HG03460 (cell line): ENCODE results near the gene FST.

Experiments
- ATAC-seq: cut with Tn5 transposase; IDR thresholded peaks from one replicate; pipeline ENCODE4 v1.9.1; 2021; ENCODE audit not compliant: unreplicated experiment

Gene FST, protein sequence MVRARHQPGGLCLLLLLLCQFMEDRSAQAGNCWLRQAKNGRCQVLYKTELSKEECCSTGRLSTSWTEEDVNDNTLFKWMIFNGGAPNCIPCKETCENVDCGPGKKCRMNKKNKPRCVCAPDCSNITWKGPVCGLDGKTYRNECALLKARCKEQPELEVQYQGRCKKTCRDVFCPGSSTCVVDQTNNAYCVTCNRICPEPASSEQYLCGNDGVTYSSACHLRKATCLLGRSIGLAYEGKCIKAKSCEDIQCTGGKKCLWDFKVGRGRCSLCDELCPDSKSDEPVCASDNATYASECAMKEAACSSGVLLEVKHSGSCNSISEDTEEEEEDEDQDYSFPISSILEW

DNA sequence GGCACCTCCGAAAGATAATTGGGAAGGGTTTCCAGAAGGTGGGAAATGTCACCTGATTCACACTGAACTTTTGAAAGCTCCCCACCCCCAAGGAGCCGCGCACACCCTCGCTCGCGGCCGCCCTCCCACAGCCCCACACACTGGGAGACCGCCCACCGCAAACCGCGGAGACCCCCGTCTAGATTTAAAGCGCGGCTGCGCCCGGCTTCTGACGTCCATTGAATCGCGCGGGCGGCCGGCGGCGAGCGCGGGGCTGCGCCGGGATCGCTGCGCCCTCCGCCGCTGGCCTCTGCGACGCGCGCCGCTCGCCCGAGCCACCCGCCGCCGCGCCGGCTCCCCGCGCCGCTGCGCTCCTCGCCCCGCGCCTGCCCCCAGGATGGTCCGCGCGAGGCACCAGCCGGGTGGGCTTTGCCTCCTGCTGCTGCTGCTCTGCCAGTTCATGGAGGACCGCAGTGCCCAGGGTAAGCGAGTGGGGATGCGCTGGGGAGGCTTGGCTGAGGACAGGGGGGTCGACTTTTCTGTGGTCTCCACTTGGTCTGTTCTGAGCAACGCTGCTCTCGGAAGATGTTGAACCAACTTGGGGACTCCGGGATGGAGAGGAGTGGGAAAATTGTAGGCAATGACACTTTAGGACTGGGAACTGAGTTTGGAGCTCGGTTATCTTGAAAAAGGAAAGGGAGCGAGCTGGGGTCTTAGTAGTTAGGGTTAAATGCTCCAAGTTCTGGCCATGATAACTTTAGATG lies at the start of gene FST:
TSS of gene FST (plus strand) at position 214 of the 743 bp plus-strand sequence. CDS start at position 377, 163 bp downstream.
- ATAC-seq: no peak

DNA sequence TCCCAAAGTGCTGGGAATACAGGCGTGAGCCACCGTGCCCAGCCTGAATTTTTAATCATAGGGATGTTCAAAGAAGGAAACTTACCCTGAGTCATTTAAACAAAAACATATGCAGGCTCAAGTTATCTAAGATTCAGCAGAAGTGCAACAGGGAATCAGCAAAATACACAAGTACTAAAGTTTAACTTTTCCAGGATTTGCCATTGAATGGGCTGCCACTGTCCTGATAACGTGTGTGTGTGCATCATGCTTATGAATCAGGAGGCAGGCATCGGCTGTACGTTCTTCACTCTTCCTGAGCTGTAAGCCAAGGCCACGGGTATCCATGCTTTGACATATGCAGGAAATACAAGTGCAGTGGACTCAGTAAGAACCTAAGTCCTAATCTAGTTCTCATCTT lies 48.8 kb upstream of the FST start:
- ATAC-seq: no peak

DNA sequence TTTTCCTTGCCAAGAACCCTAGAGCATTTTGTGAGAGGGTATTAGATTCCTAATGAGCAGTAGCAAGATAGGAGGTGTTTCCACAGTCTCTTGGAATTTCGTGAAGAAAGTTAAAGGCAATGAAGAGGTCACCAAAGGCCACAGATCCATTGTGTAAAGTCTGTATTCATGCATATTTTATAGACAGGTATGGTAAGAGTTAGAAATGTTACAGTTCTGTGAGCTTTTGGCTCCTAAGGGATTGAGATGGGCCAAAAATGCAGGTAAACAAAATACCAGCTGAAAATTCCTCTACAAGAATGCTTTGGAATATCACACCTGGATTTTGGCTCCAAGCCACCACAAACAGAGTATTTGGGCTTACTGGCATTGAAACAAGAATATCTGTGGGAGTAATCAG lies 47.4 kb upstream of the FST start:
- ATAC-seq: no peak

DNA sequence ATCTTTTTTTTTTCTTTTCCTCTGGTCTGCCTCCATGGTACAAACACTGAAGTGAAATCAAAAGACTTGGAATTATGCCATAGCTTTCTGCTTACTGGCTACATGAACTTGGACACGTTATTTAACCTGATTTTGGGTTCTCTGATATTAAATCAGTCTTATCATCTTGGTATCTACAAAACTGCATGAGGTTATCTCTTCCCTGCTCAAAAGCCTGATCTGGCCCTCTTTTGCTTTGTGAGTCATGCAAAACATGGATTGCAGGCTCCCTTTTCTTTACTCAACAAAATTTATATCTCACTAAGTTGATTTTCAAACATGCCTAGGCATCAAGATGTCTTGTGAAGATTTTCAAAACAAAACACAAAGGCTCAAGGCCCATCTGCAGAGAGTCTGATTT lies 45.9 kb upstream of the FST start:
- no peak for ATAC-seq

DNA sequence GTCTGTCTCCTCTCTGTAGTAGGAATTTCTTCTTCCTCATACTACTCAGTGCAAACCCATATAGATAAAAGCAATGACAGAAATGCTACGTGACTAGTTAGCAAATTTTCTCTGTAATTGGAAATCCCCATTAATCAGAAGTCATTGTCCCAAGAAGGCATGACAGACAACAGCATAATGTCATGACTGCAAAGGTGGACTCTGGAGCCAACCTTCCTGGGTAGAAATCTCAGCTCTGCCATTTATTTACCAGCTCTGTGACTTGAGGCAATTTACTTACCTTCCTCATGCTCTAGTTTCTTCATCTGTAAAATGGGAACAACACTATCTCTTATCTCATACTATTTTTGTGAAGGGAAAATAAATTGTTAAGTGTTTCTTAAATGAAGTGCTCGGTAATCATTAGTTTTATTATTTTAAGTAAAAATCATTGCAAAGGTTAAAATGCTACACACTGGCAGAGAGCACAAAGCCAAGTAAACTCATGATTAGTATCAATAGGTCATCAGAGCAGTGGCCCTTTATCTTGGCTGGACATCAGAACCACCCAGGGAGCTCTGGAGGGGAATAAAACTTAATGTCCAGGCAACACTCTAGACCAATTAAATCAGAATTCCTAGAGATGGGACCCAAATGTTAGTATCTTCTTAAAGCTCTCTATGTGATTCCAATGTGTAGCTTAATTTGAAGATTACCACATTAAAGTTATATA lies 43.8 kb upstream of the FST start:
- ATAC-seq: no peak

DNA sequence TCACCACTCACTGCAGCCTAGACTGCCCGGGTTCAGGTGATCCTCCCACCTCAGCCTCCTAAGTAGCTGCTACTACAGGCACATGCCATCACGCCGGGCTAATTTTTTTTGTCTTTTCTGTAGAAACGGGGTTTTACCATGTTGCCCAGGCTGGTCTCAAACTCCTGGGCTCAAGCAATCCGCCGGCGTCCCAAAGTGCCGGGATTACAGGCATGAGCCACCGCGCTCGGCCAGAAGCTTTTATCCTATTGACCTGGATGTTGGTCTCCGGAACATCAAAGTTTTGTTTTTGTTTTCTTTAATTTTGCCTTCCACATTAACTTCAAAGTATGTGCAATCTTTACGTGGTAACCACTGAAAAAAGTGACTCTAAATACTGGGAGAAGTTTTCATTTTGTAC lies 42.4 kb upstream of the FST start:
- ATAC-seq: no peak

DNA sequence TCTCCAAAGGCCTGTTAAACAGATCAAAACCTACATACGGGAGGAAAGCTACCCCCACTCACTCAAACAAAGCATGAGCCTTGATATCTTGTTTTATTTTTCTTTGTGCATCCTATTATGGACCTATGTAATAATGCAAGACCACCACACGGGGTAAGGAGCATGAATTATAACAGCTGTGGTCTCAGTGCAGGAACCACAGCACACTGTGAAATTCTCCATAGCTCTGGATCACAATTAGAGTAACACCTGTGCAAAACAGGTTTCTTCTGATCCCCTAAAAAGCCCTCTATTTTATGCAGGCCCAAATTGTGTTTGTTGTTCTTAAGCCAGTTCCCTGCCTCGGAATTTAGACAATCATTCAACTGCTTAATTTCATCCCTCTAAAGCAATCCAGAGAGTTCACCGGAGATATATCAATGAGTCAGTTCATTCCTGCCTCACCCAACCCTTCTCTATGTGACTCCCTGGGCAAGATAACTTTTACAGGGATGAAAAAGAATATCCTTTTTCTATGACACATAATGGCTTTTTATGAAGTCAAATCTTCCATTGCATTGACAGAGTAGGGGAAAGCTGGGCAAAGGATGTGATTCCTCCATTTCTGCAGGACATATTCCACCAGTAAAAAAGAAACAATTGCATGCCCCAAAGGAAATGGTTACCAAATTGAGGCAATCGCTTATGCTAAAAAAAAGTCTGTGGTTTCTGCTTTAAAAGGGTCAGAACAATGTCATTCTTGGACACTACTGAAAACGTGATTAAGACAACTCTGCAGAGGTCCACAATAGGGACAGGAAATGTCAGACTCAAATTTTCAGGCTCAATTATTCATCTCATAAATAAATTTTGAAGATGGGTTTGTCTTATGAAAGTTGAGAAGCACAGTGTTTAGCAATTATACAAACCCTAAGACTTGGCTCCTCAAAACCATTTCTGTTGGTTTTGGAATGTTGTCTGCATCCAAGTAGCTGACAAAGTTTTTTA lies 41.6 kb upstream of the FST start:
- no peak for ATAC-seq

DNA sequence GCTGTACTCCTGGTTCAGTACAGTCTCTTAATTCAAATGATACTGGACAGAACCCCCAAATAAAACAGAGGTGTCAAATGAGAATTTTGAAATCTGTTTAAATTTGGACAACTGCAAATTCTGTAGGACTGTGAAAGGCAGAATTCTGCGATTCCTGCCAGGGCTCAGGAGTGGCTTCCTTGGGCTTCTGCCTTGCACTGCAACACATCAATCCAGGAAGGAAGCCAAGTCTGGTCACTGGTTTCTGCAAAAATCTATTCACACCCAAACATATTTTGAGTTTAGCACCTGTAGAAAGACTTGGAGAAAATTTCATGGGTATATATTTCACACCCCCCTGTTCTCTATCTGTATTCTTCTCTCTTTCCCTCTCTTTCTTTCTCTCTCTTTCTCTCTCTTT lies 37.5 kb upstream of the FST start:
- ATAC-seq: no peak

DNA sequence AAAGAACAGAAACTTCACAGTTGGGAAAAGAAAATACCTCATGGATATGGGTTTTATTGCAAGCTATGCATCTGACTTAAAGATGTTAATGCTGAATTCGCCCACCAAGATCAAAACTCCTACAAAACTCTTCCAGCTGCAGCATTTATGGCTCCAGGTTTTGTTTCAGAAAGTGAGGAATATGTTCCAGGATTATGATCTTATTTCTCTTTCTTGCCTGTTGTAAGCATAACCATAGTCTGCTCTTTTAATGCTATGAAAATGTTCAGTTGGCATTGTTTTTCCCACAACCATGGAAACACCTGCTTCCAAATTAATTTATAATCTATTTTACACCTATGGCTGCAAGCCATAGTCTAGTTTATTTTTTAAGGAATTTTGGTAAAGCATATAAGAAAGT lies 34.9 kb upstream of the FST start:
- ATAC-seq: no peak

DNA sequence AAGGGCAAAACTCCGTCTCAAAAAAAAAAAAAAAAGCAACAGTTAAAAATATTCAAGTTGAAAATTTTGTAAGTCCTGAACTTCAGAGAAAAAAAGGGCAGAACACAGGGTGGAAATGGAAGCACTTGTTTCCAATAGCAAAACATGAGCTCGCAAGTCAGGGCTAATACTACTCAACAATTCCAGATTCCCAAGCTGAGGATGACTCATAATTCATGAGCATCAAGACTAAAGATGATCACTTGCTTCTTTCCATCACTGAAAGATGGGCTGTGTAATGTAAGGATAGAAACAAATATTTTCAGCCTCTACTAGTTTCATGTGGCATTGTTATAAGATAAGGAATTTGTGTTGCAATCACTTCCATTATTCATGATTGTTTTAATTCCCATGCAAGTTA lies 33.5 kb upstream of the FST start:
- no peak for ATAC-seq

DNA sequence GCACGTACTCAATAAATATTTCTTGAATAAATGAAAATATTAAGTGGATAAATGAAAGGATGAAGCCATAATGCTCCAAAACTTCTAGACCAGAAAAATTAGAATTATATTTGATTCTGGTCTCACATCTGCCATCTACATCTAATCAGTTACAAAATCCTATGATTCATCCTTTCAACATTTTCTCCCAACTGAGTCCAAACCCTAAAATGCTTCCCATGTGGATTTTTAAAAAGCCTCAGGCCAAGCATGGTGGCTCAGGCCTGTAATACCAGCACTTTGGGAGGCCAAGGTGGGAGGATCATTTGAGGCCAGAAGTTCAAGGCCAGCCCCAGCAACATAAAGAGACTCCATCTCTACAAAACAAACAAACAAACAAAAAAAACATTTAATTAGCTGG lies 31.6 kb upstream of the FST start:
- ATAC-seq: no peak

DNA sequence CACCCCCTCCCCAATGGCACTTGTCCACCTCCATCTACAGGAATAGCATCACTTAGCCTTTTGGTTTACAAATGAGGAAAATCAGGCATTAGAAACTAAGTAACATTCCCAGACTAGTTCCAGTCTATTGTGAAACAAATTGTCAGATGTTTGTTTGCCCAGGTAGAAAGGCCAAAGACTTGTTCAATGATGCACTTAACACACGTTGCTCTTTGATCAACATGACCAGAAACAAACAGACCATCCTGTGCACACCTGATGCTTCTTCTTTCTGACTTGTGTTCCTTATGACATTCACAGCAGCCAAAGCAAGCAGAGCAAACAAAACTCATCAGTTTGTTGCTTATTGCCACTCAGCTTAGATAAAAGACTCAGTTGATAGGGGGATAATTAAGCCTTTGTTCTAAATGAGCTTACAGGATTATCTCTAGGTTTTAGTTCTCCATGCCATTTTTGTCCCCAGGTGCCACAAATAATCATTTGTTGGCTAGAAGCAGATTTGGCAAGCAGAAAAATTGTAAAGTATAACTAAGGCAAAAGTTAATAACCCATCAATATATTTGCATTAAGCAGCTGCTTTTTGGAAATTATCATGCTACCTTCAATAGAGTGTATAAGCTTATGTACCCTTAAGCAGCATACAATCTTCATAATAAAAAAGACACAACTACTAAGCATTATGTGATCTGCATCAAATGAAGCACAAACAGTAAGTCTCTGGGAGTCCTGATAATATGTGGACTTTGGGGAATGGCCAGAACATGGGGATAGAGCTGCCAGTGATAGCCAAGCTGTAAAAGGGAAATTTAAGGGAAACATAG lies 26.3 kb upstream of the FST start:
- no peak for ATAC-seq

DNA sequence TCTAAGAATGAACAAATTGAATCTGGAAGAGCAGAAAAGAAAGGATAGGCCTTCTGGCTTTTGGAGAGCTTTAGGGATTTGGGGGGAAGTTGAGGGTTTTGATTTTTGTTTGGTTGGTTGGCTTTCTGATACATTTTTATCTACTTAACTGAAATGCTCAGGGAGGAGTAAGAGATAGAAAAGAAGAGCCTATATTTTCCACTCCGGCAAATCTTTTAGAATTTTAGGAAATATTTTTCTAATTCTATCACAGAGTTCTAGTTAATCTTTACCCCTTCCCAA lies 25.8 kb upstream of the FST start:
- no peak for ATAC-seq

DNA sequence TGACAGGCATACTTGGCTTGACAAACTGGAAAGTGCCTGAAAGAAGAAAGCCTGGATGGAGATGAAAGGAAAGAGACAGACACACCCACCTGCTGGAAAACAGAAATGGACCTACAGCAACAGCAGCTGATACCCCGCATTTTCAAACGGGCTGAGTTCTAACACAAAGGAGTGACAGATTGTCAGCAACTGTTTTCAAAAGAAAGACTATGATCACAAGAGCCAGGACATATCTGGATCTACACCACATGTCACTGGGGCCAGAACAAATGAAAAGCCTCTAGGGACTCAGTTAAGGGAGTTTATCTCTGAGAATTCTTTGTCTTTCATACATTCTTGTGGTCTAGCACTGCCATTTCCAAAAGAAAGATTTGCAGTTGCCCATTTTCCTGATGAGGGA lies 24.1 kb upstream of the FST start:
- no peak for ATAC-seq

DNA sequence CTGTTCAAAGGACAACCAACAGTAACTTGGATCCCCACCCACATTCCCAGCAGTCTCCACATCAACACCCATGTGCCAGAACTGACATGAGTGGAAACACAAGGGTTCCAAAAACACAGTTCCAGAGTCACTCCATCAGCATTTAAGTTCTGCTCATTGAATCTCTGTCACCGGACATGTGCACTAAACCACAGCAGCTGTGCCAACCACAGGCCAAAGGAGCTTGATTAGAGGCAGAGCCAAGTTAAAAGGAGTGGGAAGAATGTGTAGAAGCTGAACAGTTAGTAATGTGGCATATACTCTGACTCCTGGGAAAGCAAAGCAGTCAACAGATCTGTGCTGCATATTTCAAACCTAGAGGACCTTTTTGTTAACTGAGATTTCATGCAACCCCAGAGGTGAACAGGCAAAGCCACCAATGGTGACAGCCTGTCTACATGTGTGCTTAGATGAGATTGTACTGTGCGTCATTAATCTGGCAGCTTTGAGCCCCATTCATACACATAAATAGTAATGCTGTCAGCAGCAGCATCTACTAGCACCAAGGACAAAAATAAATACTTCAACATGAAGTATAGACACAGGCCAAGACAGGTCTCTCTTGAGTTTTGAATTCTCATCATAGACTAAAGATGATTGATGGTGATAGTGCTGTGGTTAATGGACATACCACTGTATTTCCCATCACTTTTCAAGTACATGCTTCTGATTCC lies 16.4 kb upstream of the FST start:
- no peak for ATAC-seq

DNA sequence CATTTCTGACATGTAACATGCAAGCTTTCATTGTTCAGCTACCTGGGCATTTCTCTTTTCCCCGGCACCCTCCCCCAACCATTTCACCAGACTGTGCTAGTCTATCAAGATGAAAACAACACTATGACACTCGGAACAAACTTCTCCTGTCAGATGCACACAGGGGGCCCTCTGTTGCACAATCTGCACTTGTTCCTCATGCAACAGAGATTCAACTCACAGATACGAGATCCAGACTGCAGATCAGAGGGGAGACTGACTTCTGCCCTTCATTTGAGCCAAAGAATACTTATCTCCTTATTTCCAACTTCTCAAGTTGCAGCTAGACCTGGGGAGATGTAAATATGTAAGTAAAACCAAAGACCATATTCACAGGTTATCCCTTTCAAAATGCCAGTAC lies 15.7 kb upstream of the FST start:
- no peak for ATAC-seq

DNA sequence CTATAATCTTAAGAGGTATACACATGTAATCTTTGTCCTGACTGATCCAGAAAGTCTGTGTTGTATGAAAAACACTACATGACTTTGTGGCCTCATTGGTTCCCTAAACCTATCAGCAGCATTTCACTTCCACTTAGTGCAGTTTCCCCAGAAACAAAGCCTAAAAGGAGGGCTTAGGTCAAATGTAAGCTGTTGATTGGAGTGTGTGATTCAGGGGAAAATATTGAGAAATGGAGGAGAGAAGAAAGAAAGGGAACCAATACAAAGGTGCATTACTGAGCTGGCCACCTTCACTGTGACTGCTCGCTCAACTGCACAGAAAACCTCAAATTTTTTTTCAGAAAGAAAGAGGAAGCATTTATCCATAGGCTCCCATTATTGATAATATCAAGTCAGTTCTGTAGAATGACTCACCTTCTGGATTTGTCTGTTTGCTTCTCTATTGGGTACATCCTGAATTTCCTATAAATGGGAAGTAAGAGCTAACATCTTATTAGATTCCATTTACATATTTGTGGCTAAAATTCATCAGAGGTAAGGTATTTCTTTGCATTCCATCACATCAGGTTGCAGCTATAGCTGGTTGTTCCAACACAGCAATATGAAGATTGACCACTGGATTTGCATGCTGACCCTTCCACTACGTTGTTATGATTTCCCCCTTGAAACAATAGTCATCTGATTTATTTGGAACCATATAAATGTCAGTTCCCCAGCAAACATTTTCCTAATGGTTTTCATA lies 10.3 kb upstream of the FST start:
- no peak for ATAC-seq

DNA sequence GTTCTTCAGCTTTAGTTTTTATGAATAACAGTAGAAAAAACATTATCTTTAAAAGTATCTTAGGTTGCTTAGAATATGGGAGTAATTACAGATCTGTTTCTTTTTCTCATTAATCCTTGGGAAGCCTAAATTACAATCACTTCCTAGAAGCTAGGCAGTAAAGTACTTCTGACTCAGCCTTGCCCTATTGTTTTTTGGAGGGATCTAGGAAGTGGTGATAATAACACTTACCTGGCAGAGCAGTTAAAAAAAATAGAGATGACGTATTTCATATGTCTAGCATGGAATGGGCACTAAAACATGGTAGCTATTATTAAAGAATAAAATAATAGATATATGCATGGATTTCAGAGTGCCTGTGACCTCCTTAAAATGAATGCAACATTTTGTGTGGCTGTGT lies 8.2 kb upstream of the FST start:
- ATAC-seq: no peak
